ENCODE data around the gene PRPF38B. TPM values are rescaled to one million over a fixed set of nuclear protein-coding genes. Genes with fewer than 3 reads are reported as not detected.
A peak's percentile ranks its signal among the peaks of the same experiment; 100 is the strongest.

PRPF38B gene
- total and polyA plus RNA-seq, 2 of the 8 experiments (the other 6 are each of a cell fraction or from before 2014, with no cell fraction given), result 16.6 to 50.6 TPM

DNA sequence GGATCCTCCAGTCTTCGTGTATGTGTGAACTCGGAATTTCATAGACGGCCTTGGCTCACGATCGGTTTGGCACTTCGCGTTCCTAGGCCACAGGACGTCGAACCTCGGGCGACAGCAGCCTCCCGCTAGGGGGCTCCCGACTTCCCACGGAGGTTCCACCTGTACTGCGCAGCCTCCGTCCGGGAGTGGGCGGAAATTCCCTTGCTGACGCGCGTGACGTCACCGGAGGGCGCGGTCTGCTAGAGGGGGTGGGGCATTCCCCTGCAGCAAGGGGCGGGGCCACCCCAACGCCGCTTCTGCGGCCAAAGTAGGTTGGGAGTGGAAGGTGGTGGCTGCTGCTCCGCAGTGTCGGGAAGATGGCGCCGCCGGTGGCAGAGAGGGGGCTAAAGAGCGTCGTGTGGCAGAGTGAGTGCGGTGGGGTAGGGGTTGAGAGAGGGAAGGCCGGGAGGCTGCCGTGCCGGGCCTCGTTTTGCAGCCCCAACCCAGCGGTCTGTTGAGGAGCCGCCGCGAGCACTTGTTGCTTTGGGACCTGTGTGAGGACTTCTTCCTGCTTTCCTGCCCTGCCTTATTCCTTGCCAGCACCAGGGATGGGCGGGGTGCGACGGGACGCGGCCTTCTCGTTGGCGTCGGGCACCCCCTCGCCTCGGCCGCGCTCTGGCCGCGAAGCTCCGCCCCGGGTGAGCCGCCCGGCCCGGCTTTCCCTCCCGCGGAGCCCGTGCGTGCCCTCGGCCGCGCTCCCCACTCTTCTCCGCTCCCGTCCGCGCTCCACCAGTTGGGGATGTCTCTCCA lies 54.5 kb downstream of the PRPF38B start, which contains the start of gene STXBP3 (continued):
- peak; percentile 61 for TF ChIP-seq KDM4A (IDR thresholded peaks at IDR 0.05; ENCODE audit: low read depth, low read length, severe bottlenecking)
- TF ChIP-seq SRF (IDR thresholded peaks at IDR 0.05; ENCODE audit: low read depth, low read length), result no peak
- TF ChIP-seq SIN3A (conservative IDR thresholded peaks at IDR 0.05 in 1 of 2, IDR thresholded peaks at IDR 0.05 in 1 of 2; ENCODE audit: low read depth in 1 of 2, low read length in 2 of 2), result 0 out of 4 replicates have a peak, but pooled peaks of 1 of the 2 experiments have one; percentile 55
- TF ChIP-seq, protein P1, sequence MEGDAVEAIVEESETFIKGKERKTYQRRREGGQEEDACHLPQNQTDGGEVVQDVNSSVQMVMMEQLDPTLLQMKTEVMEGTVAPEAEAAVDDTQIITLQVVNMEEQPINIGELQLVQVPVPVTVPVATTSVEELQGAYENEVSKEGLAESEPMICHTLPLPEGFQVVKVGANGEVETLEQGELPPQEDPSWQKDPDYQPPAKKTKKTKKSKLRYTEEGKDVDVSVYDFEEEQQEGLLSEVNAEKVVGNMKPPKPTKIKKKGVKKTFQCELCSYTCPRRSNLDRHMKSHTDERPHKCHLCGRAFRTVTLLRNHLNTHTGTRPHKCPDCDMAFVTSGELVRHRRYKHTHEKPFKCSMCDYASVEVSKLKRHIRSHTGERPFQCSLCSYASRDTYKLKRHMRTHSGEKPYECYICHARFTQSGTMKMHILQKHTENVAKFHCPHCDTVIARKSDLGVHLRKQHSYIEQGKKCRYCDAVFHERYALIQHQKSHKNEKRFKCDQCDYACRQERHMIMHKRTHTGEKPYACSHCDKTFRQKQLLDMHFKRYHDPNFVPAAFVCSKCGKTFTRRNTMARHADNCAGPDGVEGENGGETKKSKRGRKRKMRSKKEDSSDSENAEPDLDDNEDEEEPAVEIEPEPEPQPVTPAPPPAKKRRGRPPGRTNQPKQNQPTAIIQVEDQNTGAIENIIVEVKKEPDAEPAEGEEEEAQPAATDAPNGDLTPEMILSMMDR (IDR thresholded peaks at IDR 0.05; ENCODE audit: control extremely low read depth in 1 of 3, insufficient read depth in 1 of 3, low read depth in 1 of 3, low read length in 3 of 3), result peak; percentile 71 to 95 (median 87)
- TF ChIP-seq TAF1 (IDR thresholded peaks at IDR 0.05; ENCODE audit: low read depth, low read length), result peak; percentile 97
- TF ChIP-seq TAF7 (optimal IDR thresholded peaks at IDR 0.05; ENCODE audit: borderline replicate concordance, low read depth, low read length), result peak; percentile 91
- peak; percentile 86; the same call in 1 of the 2 replicates for TF ChIP-seq SP4 (IDR thresholded peaks at IDR 0.05; ENCODE audit: low read length)
- TF ChIP-seq BACH1 (IDR thresholded peaks at IDR 0.05; ENCODE audit: low read length), result peak; percentile 90
- no peak for TF ChIP-seq RNF2 (IDR thresholded peaks at IDR 0.05; ENCODE audit: borderline replicate concordance, low read depth, low read length, missing control alignments, poor library complexity, severe bottlenecking)
- peak; percentile 89 for TF ChIP-seq TBP (IDR thresholded peaks at IDR 0.05; ENCODE audit: low read depth, low read length)
- TF ChIP-seq BRCA1 (IDR thresholded peaks at IDR 0.05; ENCODE audit: low read depth, low read length), result peak; percentile 55; the same call in 1 of the 2 replicates
- no peak for TF ChIP-seq ZNF274 (IDR thresholded peaks at IDR 0.05; ENCODE audit: borderline replicate concordance, extremely low read depth, low read length)
- TF ChIP-seq EGR1 (IDR thresholded peaks at IDR 0.05; ENCODE audit: borderline replicate concordance, low read depth, low read length), result peak; percentile 51; the same call in 1 of the 2 replicates

Measured in H1 (cell line).